ENCODE results near the gene LSAMP. TPM values are rescaled to one million over a fixed set of nuclear protein-coding genes. Genes with fewer than 3 reads are reported as not detected.

The LSAMP gene
- total RNA-seq, 1 experiment from 2014 or later, result 45.1 TPM

GRCh38 chr3:116264546-116265319, 180.6 kb downstream of the LSAMP start:
- in situ Hi-C loops (cut with HindIII; ENCODE audit: low sequenced_read_pairs), result no loop called here
- DNase-seq (ENCODE audit: low spot score), result no peak

DNA sequence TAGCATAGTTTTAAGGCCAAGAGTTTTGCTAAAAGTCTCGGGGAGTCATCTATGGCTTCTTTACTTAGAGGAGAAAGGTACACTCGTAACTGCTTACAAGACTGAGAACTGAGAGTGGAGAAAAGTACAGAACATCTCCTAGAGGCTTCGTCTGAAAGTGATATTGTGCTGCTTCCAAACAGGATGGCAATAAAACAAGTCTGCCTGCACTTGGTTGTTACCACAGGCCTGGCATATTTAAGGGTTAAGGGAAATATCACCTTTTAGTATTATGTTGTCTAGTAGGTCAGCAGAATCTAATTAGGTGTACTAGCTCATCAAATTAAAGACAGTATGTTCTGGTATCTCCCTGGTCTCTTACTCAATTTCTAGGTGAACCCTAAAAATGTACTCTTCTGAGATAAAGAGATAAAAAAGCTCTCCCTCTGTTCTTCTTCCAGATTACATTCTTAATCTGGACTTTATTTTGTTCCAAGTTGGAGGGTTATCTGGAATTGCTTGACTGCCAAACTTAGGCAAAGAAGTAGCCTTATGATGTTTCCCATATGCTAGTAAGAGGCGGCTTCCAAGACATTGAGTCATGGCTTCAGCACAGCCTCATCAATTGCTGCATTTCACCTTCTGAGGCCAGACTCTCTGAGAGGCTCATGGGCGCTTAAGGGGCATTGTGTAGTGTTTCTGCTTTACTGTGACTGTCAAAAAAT, 181.3 kb downstream of the LSAMP start:
- no peak for DNase-seq (ENCODE audit: low spot score)
- in situ Hi-C loops (cut with HindIII; ENCODE audit: low sequenced_read_pairs), result no loop called here

DNA sequence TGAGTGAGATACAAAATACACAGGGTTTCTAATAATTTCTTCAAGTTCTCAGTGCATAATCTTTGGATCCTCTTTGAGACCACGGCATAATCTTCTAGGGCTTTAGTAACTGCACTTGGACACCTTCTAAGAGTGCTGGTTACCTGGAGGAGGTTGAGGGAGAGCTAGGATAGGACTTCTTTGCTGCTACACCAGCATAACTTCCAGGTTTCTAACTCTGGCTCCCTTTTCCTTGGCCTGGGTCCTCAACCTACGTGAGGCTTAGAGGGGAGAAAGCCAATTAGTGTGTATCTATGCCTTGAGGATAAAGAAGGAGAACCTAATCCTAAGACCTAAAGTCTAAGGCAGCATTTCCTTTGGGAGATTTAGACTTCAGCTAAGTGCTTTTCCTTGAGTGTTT, 184.8 kb downstream of the LSAMP start:
- in situ Hi-C loops (cut with HindIII; ENCODE audit: low sequenced_read_pairs), result no loop called here
- DNase-seq (ENCODE audit: low spot score), result no peak

- in situ Hi-C loops (cut with HindIII; ENCODE audit: low sequenced_read_pairs), result no loop called here
- DNase-seq (ENCODE audit: low spot score), result no peak
Observed at GRCh38 chr3:116259984-116260383, 185.3 kb downstream of the LSAMP start.

DNA sequence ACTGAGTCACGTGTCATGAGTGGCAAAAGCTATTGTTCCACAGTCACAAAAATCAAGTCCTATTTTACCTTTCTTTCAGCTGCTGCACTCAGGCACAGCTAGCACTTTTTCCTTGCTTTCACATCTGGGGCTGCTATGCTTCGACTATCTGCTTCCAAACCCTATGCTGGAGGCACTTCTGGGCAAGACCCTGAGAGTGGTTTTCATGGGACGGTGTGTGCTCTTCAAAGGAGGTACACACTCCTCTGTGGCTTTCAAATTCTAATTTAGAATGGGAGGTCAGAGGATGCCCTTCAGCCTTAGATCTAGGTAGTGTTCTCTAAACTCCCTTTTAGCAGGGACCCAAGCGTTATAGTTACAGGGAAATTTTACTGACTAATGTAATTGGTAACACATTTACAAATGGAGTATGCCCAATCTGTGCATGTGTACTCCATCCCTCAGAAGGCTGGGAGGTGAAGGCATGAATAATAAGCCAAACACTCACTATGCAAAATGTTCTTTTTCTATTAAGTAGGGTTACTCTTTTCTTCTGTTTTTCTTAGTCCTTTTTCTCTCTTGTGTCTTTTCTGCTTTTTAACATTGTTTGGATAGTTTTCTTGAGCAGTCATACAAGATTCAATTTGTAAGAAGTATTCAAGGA, 188.3 kb downstream of the LSAMP start:
- in situ Hi-C loops (cut with HindIII; ENCODE audit: low sequenced_read_pairs), result no loop called here
- DNase-seq (ENCODE audit: low spot score), result peak; percentile 19

- in situ Hi-C loops (cut with HindIII; ENCODE audit: low sequenced_read_pairs), result no loop called here
- DNase-seq (ENCODE audit: low spot score), result no peak
Observed at GRCh38 chr3:116254541-116254940, 190.7 kb downstream of the LSAMP start.

GRCh38 chr3:116253511-116253910, 191.8 kb downstream of the LSAMP start:
- no peak for DNase-seq (ENCODE audit: low spot score)
- in situ Hi-C loops (cut with HindIII; ENCODE audit: low sequenced_read_pairs), result no loop called here

DNA sequence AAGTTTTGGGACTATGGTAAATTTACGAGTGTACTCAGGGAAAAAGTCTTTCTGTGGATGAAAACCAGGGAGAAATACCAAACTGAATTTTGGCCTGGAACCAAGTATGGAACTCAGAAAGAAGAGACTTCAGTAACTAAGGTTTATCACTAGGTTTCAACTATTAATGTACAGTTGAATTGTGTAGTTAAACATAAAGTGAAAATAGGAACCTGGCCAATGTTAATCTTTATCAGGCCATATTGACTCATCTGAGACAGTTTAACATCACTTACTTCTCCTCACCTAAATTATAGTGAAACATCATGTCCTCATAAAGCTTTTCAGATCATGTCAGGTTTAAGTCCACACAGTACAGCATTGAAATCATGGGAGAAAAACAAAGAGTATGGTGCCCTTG, 197.7 kb downstream of the LSAMP start:
- DNase-seq (ENCODE audit: low spot score), result no peak
- in situ Hi-C loops (cut with HindIII; ENCODE audit: low sequenced_read_pairs), result no loop called here

- peak; percentile 98 for DNase-seq (ENCODE audit: low spot score)
- in situ Hi-C loops (cut with HindIII; ENCODE audit: low sequenced_read_pairs), result no loop called here
Observed at GRCh38 chr3:116246406-116246980, 198.8 kb downstream of the LSAMP start.

DNA sequence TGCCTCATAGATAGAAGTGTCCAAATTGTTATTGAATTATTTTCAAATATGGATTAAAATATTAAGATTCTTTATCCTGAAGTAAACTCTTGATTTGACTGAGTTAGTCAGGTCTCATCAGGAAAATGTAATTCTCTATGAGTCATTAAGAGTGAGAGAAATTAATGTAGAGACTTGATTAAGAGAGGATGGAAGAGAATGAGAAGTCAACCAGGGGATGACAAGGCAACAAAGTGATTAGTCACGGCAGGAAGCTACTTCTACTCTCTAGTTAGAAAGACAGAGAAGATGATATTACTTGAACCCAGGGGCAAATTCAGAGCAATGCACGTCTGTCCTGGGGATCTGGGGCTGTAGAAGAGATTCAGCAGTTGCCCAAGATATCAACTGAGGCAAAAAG, 202.5 kb downstream of the LSAMP start:
- in situ Hi-C loops (cut with HindIII; ENCODE audit: low sequenced_read_pairs), result no loop called here
- no peak for DNase-seq (ENCODE audit: low spot score)

- in situ Hi-C loops (cut with HindIII; ENCODE audit: low sequenced_read_pairs), result no loop called here
Observed at GRCh38 chr3:116241677-116242076, 203.6 kb downstream of the LSAMP start.

GRCh38 chr3:116240261-116240660, 205.0 kb downstream of the LSAMP start:
- in situ Hi-C loops (cut with HindIII; ENCODE audit: low sequenced_read_pairs), result no loop called here
- DNase-seq (ENCODE audit: low spot score), result no peak

More at GRCh38 chr3:116241677-116242076, 203.6 kb downstream of the LSAMP start:
- DNase-seq (ENCODE audit: low spot score), result no peak

- in situ Hi-C loops (cut with HindIII; ENCODE audit: low sequenced_read_pairs), result no loop called here
- no peak for DNase-seq (ENCODE audit: low spot score)
Observed at GRCh38 chr3:116238846-116239565, 206.3 kb downstream of the LSAMP start.

DNA sequence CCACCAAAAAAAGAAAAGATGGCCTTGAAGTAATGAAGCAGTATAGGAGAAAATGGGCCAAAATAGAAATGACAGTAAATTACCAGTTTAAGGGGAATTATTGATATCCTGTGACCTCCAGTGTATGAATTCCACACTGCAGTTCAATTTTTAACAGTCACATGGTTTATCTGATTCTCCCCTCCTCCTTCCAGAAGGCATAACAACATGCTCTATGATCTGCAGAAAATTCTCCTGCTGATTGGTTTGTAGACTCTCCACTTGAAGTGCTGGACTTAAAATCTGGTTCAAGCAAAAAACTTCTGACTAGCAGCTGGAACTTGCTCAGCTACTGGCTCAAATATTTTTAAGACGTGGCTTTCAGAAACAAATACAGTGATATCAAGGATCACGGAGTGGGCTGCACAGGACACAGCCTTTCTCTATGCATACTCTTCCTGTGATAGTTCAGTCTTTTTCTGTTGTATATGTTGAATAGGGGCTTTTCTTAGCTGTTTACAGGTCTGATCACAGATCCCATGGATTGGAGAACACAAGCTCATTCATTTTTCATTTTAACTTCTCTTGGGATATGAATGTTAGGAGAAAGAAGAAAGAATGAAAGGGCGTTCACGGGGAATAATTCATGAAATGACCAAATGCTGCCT, 211.5 kb downstream of the LSAMP start:
- DNase-seq (ENCODE audit: low spot score), result no peak
- in situ Hi-C loops (cut with HindIII; ENCODE audit: low sequenced_read_pairs), result no loop called here

GRCh38 chr3:116230431-116231020, 214.8 kb downstream of the LSAMP start:
- DNase-seq (ENCODE audit: low spot score), result no peak
- in situ Hi-C loops (cut with HindIII; ENCODE audit: low sequenced_read_pairs), result no loop called here

DNA sequence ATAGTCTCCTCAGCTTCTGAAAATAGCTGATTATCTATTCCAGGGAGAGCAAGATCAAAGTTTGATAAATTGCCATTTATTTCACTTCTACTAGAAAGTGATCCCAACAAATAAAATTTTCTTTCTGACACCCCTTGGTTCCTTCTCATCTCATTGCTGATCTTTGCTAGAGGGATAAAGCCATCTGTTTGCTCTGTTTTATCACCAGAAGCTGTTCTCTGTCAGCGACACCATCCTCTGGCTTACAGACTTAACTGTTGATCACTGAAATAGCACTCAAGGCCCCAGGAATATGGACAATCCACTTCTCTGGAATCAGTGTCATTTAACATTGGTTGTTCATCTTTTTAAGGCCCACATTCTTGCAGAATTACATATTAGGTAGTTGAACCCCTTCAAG, 219.0 kb downstream of the LSAMP start:
- in situ Hi-C loops (cut with HindIII; ENCODE audit: low sequenced_read_pairs), result no loop called here
- DNase-seq (ENCODE audit: low spot score), result no peak

GRCh38 chr3:116216761-116217160, 228.5 kb downstream of the LSAMP start:
- DNase-seq (ENCODE audit: low spot score), result no peak
- in situ Hi-C loops (cut with HindIII; ENCODE audit: low sequenced_read_pairs), result no loop called here

DNA sequence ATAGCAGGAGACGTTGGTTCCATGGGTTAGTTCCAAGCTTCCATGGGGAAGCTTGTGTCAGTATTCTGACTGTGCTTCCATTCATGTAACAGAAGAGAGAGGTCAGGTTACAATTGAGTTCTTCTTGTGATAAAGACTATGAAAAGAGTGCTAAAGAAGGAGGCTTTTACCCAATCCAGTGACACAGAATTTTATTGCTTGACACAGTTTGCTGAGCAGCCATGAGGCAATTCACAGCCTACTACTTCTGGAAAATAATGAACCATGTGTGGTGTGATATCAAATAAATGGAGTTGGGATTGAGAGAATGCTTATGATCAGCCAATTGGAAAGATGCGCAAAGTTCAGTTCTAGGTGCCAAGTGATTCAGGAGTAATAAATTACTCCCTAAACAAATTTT, 233.4 kb downstream of the LSAMP start:
- no peak for DNase-seq (ENCODE audit: low spot score)
- in situ Hi-C loops (cut with HindIII; ENCODE audit: low sequenced_read_pairs), result no loop called here

Data from G401 (cell line).